Measurements from ENCODE around the gene INSYN1.

DNA sequence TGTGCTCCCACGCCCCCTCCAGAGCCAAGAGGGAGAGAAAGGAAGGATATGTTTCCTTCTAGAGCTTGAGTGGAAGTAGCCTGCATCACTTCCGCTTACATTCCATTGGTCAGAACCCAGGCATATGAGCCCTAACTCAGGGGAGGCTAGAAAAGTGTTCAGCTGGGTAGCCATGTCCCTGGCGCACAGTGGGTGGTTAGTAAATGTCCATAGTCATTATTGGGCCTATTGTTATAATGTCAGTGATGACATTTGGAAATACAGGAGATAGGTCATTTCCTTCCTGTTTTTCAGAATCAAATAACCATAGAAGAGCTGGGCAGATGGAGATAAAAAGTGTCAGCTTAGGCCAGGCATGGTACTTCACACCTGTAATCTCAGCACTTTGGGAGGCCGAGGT lies 41.6 kb downstream of the INSYN1 start:
- no peak for TF ChIP-seq CTCF (IDR thresholded peaks at IDR 0.05)
- TF ChIP-seq POLR2A (IDR thresholded peaks at IDR 0.05): no peak
